ENCODE measurements around the gene SDK1.

DNA sequence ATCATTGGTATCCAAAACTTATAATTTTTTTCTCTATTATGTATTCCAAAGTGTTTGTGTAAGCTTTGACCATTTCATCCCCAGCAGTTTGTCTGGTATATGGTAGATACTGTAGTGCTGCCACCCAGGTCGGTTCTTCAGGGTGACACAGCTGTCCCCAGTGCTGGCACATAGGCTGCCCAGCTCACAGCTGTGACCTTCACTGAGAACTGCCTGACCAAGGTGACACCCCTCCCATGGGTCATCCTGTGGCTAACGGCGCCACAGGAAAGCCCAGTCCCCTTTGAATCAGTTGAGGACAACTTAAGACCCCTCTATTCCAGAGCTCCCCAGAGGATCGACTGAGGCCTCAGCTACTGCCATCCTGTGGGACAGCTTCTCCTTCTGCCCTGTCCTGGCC, 736.8 kb downstream of the SDK1 start:
- TF ChIP-seq, protein P1, sequence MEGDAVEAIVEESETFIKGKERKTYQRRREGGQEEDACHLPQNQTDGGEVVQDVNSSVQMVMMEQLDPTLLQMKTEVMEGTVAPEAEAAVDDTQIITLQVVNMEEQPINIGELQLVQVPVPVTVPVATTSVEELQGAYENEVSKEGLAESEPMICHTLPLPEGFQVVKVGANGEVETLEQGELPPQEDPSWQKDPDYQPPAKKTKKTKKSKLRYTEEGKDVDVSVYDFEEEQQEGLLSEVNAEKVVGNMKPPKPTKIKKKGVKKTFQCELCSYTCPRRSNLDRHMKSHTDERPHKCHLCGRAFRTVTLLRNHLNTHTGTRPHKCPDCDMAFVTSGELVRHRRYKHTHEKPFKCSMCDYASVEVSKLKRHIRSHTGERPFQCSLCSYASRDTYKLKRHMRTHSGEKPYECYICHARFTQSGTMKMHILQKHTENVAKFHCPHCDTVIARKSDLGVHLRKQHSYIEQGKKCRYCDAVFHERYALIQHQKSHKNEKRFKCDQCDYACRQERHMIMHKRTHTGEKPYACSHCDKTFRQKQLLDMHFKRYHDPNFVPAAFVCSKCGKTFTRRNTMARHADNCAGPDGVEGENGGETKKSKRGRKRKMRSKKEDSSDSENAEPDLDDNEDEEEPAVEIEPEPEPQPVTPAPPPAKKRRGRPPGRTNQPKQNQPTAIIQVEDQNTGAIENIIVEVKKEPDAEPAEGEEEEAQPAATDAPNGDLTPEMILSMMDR (IDR thresholded peaks at IDR 0.05; ENCODE audit: low read depth, low read length): no peak
- no peak for TF ChIP-seq POLR2A (IDR thresholded peaks at IDR 0.05; ENCODE audit: extremely low read depth, insufficient read length)
- TF ChIP-seq, protein P2, sequence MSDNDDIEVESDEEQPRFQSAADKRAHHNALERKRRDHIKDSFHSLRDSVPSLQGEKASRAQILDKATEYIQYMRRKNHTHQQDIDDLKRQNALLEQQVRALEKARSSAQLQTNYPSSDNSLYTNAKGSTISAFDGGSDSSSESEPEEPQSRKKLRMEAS (IDR thresholded peaks at IDR 0.05; ENCODE audit: low read depth, low read length): no peak

Data from NB4 (cell line).